Astrocyte (in vitro differentiated cells and primary cell): ENCODE measurements around the gene CPNE4.

Experiments
- EZH2 ChIP-seq: IDR thresholded peaks from 2 replicates; pipeline ENCODE4 v1.6.1; 2012; ENCODE audit warnings: mild to moderate bottlenecking, low read length, inconsistent platforms; ENCODE audit not compliant: insufficient read depth
- TF ChIP-seq, protein P1 (sequence below): IDR thresholded peaks from 2 replicates; pipeline ENCODE4 v1.5.1; 2011; ENCODE audit warnings: low read depth, mild to moderate bottlenecking, inconsistent platforms, low read length, moderate library complexity; ENCODE audit not compliant: insufficient read depth

DNA sequence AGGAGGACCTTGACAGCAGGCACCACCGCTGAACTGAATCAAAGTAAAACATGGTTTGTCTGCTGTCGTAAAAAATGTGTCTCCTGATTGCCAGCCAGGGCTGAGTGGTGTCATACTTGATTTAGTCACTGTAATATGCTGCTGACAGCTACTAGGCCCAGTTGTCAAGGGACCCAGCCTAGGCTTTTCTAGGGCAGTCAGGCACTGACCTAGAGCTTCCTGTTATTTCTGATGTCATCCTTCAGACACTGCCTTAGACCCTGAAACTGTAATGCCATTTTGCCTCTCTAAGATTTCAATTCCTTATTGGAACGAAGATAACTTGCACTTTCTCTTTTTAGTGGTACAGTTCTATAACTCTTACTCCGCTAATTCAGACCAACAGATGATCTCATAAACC is 529.4 kb downstream of the CPNE4 start:
- TF ChIP-seq, protein P1, sequence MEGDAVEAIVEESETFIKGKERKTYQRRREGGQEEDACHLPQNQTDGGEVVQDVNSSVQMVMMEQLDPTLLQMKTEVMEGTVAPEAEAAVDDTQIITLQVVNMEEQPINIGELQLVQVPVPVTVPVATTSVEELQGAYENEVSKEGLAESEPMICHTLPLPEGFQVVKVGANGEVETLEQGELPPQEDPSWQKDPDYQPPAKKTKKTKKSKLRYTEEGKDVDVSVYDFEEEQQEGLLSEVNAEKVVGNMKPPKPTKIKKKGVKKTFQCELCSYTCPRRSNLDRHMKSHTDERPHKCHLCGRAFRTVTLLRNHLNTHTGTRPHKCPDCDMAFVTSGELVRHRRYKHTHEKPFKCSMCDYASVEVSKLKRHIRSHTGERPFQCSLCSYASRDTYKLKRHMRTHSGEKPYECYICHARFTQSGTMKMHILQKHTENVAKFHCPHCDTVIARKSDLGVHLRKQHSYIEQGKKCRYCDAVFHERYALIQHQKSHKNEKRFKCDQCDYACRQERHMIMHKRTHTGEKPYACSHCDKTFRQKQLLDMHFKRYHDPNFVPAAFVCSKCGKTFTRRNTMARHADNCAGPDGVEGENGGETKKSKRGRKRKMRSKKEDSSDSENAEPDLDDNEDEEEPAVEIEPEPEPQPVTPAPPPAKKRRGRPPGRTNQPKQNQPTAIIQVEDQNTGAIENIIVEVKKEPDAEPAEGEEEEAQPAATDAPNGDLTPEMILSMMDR, result no peak
- no peak for TF ChIP-seq EZH2
